GM19372 (cell line): ENCODE data around the gene INAFM1.
"Not testable (repeated sequence)": the region's sequence is repeated elsewhere in the genome, so short reads cannot be mapped to it uniquely, and the experiment has no call there.

Experiments
- ATAC-seq: cut with Tn5 transposase; IDR thresholded peaks from one replicate; pipeline ENCODE4 v1.9.1; 2021; ENCODE audit warnings: mild to moderate bottlenecking, low read depth, moderate library complexity; ENCODE audit not compliant: unreplicated experiment

The INAFM1 gene

DNA sequence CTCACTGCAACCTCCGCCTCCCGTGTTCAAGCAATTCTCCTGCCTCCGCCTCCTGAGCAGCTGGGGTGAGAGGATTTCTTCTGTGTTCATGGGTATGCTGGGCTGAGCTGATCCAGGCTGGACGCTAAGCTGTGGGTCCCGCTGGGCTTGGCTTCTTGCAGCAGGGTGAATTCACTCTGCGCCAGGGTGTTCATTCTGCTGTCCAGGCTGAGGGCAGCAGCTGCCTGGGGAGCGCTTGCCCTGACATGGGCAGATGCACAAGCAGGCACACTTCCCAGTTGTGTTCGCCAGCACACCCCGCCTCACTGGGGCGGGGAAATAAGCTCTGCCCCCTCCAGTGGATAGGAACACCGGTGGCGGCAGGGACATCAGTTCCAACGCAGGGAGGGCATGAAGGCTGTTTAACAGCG, 7.3 kb upstream of the INAFM1 start:
- ATAC-seq = no peak

- no peak for ATAC-seq
Observed at GRCh38 chr19:47268028-47268427, 6.7 kb upstream of the INAFM1 start.

- ATAC-seq = no peak
Observed at GRCh38 chr19:47269596-47269995, 5.1 kb upstream of the INAFM1 start.

GRCh38 chr19:47270408-47270807, 4.3 kb upstream of the INAFM1 start:
- ATAC-seq = no peak

DNA sequence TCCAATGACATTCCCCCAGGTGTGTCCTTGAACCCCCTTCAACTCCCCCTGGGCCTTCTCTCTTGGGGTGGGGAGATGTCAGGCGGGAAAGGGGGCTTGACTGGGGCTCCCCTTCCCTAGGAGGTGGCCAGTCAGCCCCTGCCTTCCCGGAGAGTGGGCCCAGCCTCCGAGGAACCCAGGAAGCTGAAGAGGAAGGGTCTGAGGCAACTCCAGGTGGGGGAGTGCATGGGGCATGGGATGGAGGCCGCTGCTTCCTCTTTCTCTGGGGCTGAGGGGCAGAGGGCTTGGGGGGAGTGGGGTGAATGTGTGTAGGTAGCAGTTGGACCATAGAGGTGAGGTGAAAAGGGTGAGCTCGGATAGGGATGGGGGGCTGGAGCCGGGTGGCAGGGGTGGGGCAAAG, 2.7 kb upstream of the INAFM1 start:
- ATAC-seq = no peak

GRCh38 chr19:47272448-47273312, 2.0 kb upstream of the INAFM1 start:
- ATAC-seq = no peak

GRCh38 chr19:47273313-47274070, 1.2 kb upstream of the INAFM1 start:
- peak; percentile 52 for ATAC-seq

- peak; percentile 4 for ATAC-seq
Observed at GRCh38 chr19:47274891-47275761, 441 bp downstream of the INAFM1 start.

DNA sequence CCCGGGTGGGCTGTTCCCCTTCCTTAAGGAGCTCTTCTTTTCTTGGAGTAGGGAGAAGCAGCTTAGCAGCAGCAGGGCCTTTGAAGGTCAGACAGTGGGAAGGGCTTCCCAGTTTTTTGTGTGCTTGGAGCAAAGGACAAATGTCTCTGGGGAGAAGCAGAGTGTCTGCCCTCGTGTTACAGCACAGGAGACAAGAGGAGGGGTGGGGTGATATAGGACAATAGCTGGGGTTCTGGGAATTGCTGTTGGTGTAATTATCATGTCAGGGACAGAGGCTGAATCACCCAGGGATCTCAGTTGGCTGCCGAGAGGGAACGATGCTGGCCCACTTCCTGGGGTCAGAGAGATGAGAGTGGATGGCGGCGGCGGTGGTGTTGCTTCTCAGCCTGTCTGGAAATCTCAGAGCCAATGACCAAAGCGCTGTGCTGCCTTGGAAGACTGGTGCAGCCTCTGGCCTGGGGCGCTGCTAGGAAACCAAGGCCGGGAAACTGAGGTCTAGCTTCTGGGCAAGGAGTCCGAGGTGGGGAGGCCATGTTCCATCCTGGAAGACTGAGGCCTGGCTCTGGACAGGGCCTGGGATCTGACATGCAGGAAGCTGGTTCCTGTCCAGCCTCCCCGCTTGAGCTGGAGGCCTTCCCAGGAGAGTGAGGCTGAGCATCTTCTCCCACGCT, 1.2 kb downstream of the INAFM1 start:
- ATAC-seq = no peak

DNA sequence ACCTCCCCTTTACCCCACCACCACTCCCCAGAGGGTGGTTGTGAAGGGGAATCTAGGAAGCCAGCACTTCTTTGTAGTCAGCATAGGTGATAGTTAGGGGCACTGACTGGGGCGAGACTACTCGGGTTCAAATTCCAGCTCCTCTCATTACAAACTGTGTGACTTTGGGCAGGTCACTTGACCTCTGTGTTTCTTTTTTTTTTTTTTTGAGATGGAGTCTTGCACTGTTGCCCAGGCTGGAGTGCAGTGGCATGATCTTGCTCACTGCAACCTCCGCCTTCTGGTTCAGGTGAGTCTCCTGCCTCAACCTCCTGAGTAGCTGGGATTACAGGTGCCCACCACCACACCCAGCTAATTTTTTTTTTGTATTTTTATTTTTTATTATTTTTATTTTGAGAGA, 1.8 kb downstream of the INAFM1 start:
- not testable (repeated sequence) for ATAC-seq

GRCh38 chr19:47280183-47280797, 5.6 kb downstream of the INAFM1 start:
- ATAC-seq = no peak

- no peak for ATAC-seq
Observed at GRCh38 chr19:47283405-47284059, 8.8 kb downstream of the INAFM1 start.

- no peak for ATAC-seq
Observed at GRCh38 chr19:47284324-47284899, 9.7 kb downstream of the INAFM1 start.

DNA sequence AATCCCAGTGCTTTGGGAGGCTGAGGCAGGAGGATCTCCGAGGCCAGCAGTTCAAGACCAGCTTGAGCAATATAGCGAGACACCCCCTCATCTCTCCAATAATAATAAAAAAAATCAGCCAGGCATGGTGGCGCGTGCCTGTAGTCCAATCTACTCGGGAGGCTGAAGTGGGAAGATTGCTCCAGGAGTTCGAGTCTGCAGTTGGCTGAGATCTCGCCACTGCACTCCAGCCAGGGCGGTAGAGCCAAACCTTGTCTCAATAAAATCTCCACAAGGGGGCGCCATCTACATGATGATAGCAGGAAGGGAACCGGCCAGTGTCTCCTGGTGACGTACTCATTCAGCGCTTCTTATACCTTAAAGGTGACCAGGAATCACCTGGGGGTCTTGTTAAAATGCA, 21.4 kb downstream of the INAFM1 start:
- no peak for ATAC-seq

DNA sequence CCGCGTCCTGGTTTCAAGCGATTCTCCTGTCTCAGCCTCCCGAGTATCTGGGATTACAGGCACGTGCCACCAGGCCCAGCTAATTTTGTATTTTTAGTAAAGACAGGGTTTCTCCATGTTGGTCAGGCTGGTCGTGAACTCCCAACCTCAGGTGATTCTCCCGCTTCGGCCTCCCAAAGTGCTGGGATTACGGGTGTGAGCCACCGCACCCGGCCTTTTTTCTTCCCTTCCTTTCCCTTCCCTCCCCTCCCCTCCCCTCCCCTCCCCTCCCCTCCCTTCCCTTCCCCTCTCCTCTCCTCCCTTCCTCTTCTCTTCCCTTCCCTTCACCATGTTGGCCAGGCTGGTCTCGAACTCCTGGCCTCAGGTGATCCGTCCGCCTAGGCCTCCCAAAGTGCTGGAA, 26.2 kb downstream of the INAFM1 start:
- not testable (repeated sequence) for ATAC-seq

DNA sequence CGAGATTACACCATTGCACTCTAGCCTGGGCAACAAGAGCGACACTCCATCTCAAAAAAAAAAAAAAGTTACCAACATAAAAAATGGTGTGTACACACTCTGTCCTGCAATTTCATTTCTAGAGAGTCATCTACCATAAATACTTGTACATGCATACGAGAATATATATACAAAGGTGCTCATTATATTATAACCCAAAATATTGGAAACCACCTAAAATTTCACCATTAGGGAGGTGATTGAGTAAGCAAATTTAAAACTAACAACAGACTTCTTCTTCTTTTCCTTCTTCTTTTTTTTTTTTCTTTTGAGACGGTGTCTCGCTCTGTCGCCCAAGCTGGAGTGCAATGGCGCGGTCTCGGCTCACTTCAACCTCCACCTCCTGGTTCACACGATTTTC, 27.6 kb downstream of the INAFM1 start:
- ATAC-seq = no peak

DNA sequence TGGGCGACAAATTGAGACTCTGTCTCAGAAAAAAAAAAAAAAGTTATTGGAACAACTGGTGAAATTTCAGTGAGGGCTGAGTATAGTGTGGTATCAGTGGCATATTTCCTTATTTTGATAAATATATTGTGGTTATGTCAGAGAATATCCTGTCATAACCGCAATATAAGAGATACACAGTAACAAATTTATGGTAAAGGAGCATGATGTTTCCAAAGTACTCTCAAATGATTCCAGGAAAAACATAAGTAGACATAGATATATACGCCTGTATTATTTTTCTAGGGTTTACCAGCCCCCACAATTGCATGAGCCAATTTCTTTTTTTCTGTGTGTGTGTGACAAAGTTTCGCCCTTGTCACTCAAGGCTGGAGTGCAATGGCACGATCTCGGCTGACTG, 29.3 kb downstream of the INAFM1 start:
- ATAC-seq = no peak

DNA sequence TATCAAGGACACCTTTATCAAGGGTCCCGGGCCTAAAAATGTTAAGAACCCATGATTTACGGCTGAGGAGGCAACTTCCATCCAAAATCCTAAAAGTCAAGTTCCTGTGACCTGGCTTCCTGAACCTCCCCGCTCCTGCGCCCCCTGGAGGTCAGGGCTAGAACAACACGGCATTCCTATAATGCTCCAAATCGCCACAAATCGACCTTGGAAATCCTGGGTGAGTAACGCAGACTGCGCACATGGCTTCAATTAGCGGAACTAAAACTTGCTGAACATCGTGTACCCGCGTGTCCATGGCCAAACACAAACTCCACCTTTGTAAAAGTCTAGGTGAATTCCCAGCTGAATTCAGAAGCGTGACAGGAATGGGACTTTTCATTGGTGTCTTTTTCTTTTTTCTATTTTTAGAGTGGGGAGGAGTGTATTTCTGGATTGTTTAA, 30.6 kb downstream of the INAFM1 start:
- no peak for ATAC-seq

DNA sequence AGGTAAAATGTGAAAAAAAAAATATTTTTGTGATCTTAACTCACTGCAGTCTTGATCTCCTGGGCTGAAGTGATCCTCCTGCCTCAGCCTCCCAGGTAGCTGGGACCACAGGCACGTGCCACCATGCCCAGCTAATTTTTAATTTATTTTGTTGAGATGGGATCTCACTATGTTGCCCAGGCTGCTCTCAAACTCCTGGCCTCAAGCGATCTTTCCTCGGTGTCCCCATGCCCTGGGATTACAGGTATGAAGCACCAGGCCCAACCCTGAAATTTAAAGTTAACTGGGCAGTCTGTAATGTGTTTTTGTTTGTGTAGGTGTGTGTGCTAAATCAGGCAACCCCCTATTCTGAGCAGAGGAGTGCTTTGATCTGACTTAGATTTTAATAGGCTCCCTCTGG, 31.6 kb downstream of the INAFM1 start:
- no peak for ATAC-seq
